Activated naive CD4-positive, alpha-beta T cell treated with anti-CD3 and anti-CD28 coated beads, Interleukin-2, amount 10 ng/mL, durations not matched to agents 7 days and 5 days (primary cell): Measurements from ENCODE around the gene PMPCA.
A peak's percentile ranks its signal among the peaks of the same experiment; 100 is the strongest.
"Not testable (repeated sequence)": the region's sequence is repeated elsewhere in the genome, so short reads cannot be mapped to it uniquely, and the experiment has no call there.

Source experiments
- CTCF ChIA-PET: fragments of 350-600 bp; sonication (Branson Sonifier 250); formaldehyde crosslinking; loops from one replicate; lab custom pipeline; 2021; ENCODE audit warnings: antibody characterized with exemption; lab: Charles Lee
- DNase-seq: peaks from one replicate; pipeline ENCODE4 v3.0.0-alpha.2; 2020
- H3K27ac Mint-ChIP-seq: one replicate; pipeline ENCODE4 v1.8.0; 2021; ENCODE audit warnings: mild to moderate bottlenecking, moderate library complexity, mixed read lengths
- H3K27me3 Mint-ChIP-seq: one replicate; pipeline ENCODE4 v1.8.0; 2021; ENCODE audit warnings: mild to moderate bottlenecking, mixed read lengths
- H3K36me3 Mint-ChIP-seq: one replicate; pipeline ENCODE4 v1.8.0; 2021; ENCODE audit warnings: mixed read lengths
- H3K4me1 Mint-ChIP-seq: one replicate; pipeline ENCODE4 v1.8.0; 2021; ENCODE audit warnings: mixed read lengths
- H3K4me3 Mint-ChIP-seq: one replicate; pipeline ENCODE4 v1.8.0; 2021; ENCODE audit warnings: mild to moderate bottlenecking, moderate library complexity, mixed read lengths
- H3K9me3 Mint-ChIP-seq: one replicate; pipeline ENCODE4 v1.8.0; 2021; ENCODE audit warnings: mixed read lengths

The PMPCA gene

DNA sequence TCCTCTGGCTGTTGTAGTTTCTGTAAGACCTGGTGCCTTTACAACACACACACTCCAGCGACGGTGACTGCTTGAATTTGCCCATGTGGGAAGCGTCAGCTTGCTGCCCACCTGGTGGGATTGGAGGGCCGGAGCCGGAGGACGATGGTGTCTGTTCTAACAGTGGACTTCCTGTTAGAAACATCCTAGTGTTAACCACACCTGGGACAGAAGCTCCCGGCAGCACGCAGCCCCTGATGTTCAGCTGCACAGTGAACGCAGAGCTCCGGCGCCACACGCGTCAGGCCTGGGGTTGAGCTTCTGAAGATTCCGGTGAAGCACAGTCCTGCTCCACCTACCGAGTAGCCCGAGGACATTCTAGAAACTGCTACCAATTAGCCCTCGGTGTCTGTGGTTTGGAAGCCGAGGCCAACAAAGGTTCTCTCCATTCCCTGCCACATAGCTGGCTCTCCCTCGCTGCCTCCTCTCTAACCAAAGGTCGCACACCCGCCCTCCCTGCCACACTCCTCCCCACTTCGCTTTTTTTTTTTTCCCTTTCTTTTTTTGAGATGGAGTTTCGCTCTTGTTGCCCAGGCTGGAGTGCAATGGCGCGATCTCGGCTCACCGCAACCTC is 14.4 kb downstream of the PMPCA start:
- H3K27me3 Mint-ChIP-seq = no peaks in the 10 kb centered on the region
- no peaks in the 10 kb centered on the region for H3K9me3 Mint-ChIP-seq
- peak overlapping the region; percentile 67 for H3K27ac Mint-ChIP-seq
- H3K4me3 Mint-ChIP-seq = no peak overlapping the region
- H3K36me3 Mint-ChIP-seq = peaks cover 22% of the 10 kb centered on the region
- H3K4me1 Mint-ChIP-seq = no peaks in the 10 kb centered on the region
- CTCF ChIA-PET = interaction anchor here (0.6 to 1.3 kb wide), 4 partner anchors 12 to 26 kb away, joined by 3 read pairs; no protein-coding TSS in a partner anchor
- DNase-seq = no peak

DNA sequence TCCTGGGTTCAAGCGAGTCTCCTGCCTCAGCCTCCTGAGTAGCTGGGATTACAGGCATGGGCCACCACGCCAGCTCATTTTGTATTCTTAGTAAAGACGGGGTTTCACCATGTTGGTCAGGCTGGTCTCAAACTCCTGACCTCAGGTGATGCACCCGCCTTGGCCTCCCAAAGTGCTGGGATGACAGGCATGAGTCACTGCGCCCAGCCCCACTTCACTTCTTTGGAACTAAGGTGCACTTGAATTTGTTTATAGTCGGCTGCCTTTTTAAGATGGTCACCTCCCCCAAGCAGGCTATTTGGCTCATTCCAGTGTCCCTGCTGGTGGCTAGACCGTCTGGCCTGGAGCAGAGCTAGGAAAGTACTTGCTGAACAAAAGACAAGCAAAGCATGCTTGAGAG is 14.9 kb downstream of the PMPCA start:
- not testable (repeated sequence) for DNase-seq, H3K27me3 Mint-ChIP-seq, H3K27ac Mint-ChIP-seq, H3K9me3 Mint-ChIP-seq, H3K4me1 Mint-ChIP-seq, H3K4me3 Mint-ChIP-seq
- peaks cover 25% of the 10 kb centered on the region for H3K36me3 Mint-ChIP-seq
- CTCF ChIA-PET = interaction anchor here (0.6 to 1.3 kb wide), 3 partner anchors 13 to 25 kb away, joined by 3 read pairs; no protein-coding TSS in a partner anchor

DNA sequence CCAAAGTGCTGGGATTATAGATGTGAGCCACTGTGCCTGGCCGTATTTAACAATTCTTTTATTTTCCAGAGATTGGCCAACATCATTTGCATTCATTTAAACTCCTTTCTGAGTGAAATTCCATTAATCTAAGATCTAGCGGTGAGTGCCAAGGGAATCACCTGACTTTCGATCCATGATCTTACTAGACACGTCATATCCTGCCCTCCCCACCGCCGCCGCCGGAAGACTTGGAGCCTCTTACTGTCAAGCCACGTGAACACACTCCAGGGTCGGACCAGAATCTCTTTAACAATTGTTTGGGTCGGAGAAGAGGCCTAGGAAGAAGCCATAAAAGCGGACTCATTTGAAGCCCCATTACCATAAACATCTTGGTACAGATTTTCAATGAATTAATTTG is 16.3 kb downstream of the PMPCA start:
- H3K4me3 Mint-ChIP-seq = no peak overlapping the region
- DNase-seq = no peak
- peaks cover 23% of the 10 kb centered on the region for H3K36me3 Mint-ChIP-seq
- H3K27me3 Mint-ChIP-seq = no peaks in the 10 kb centered on the region
- no peaks in the 10 kb centered on the region for H3K4me1 Mint-ChIP-seq
- CTCF ChIA-PET = no interaction called here
- no peaks in the 10 kb centered on the region for H3K9me3 Mint-ChIP-seq
- no peak overlapping the region for H3K27ac Mint-ChIP-seq

DNA sequence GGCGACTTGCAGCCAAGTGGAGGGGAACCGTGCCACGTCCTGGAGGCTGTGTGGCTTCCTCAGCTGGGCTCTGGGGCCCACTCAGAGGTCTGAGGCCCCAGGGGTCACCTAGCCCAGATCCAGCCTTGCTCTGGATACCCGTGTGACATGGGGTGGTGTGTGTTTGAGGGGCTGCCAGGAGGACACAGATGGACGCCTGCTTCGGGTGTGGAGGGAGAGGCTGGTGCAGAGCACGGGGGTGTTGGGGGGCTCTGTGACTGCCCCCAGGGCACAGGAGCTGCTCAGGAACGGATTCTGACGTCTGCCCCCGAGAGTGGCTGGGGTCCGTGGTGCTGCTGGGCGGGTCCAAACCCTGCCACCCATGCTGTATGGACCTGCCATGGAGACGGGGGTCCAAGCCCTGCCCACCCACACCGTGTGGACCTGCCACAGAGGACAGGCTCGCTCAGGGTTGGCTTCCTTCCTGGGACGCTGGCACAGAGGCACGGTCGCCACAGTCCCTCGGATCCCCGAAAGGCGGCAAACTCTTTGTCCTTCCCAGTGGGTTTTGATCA is 18.7 kb downstream of the PMPCA start:
- no peak for DNase-seq
- no peaks in the 10 kb centered on the region for H3K9me3 Mint-ChIP-seq
- H3K27ac Mint-ChIP-seq = no peak overlapping the region
- H3K4me1 Mint-ChIP-seq = no peaks in the 10 kb centered on the region
- CTCF ChIA-PET = no interaction called here
- no peak overlapping the region for H3K4me3 Mint-ChIP-seq
- H3K36me3 Mint-ChIP-seq = peaks cover 19% of the 10 kb centered on the region
- no peaks in the 10 kb centered on the region for H3K27me3 Mint-ChIP-seq

DNA sequence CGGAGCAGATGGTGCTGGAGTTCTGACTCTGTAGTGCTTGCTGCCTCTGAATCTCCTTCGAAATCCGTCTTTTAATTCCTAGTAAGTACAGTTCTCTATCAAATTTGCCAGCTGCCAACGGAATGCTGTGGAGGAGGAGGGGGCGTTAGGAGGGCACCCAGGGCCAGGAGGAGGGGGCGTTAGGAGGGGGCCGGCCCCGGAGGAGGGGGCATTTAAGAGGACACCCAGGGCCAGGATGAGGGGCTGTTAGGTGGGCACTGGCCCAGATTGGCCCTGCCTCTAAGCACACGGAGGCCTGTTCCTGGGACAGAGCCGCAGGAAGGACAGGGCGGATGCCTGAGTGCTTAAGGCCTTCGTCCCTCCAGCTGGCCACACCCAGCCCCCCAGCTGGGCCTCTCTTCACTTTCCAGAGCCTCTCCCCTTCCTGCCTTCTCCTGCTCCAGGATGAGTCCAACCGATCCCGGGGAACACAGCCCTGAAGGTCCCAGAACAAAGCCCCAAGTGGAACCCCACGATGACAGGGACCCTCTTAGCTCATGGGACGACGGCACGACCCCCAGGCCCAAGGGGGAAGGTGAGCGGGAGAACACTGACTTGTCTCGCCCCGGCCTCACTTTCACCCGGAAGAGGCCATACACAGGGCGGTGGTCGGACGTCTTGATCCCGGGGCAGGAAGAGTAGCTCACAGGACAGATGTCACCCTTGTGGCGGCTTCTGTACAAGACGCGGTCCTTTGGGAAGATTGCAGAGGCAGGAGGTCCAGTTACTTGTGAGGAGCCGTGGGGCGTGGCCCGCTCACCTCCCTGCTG is 19.4 kb downstream of the PMPCA start:
- no peak for DNase-seq
- CTCF ChIA-PET = no interaction called here
- H3K27me3 Mint-ChIP-seq = no peaks in the 10 kb centered on the region
- H3K27ac Mint-ChIP-seq = no peak overlapping the region
- peaks cover 15% of the 10 kb centered on the region for H3K36me3 Mint-ChIP-seq
- no peak overlapping the region for H3K4me3 Mint-ChIP-seq
- H3K4me1 Mint-ChIP-seq = no peaks in the 10 kb centered on the region
- no peaks in the 10 kb centered on the region for H3K9me3 Mint-ChIP-seq

DNA sequence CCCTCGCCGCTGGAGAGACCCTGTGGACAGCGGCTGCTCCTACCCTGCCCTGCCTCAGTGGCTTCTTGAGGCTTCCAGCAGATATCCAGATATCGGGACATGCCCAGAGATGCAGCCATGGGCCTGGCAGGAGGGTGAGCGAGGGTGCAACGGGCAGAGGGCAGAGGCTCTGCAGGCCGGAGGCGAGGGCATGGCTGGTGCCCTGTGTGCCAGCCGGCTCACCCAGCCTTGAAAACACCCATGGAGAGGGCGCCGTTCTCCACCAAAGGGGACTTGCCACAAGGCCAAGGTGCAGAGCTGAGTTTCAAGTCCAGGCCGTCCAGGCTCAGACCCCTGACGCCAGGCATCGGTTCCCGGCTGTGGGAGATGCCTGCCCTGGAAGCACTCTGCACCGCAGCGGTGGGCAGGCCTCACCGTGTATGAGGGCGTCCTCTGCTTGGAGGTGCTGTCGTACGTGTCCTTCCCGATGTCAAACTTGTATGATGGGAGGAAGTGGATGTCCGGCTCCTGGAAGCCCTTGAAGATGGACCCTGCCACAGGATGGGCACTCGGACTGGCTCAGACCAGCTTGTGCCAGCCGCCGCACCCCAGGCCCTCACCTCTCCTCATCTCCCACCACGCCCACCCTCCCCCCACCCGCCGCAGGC is 20.3 kb downstream of the PMPCA start:
- Mint-ChIP-seq H3K4me3 (no peak overlapping the region), H3K27ac (no peak overlapping the region), H3K27me3 (no peaks in the 10 kb centered on the region), H3K36me3 (peaks cover 11% of the 10 kb centered on the region), H3K4me1 (no peaks in the 10 kb centered on the region), H3K9me3 (no peaks in the 10 kb centered on the region)
- DNase-seq = no peak
- CTCF ChIA-PET = no interaction called here

DNA sequence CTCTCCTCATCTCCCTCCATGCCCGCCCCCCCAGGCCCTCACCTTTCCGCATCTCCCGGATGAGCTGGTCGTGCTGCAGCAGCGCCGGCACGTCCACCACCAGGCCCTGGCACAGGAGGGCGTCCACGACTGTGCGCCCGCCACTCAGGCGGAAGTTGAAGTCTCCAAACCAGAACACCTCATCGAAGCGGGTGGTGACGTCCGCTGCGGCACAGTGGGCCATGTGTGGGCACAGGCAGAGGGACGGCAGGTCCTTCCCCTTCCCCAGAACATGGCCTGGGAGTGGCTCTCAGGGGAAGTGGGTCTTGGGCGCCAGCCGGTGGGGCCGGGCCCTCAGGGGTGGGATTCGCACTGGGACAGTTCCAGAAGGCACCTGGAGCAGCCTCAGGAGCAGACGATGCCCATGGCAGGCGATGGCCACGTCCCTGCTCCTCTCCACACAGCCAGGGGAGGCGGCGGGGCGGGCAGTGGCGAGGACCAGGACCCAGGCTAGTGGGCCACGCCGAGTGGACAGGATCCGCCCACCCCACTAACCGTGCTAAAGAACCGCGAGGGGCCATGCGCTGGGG is 21.4 kb downstream of the PMPCA start:
- Mint-ChIP-seq H3K36me3 (peaks cover 17% of the 10 kb centered on the region), H3K27me3 (no peaks in the 10 kb centered on the region), H3K4me3 (no peak overlapping the region), H3K9me3 (no peaks in the 10 kb centered on the region), H3K4me1 (peaks cover 8% of the 10 kb centered on the region), H3K27ac (no peak overlapping the region)
- no peak for DNase-seq
- CTCF ChIA-PET = no interaction called here

DNA sequence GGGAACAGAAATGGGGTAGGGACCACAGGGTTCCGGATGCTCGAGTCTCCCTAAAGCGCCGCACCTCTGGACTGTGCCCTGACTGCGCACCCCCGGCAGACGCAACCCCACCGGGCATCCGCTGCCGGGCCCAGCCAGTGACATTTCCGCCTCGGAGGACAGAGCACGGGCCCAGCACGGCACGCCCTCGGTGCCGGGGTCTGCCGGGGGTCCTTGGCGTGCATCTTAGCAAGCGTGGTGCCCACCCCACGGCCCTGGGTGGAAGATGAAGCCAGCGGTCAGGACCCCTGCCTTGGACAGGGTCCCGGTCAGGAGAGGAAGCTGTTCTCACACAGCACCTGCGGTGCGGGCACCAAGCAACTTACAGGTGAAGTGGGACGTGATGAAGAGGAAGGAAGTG is 22.1 kb downstream of the PMPCA start:
- Mint-ChIP-seq H3K36me3 (peaks cover 18% of the 10 kb centered on the region), H3K4me1 (peaks cover 16% of the 10 kb centered on the region), H3K9me3 (no peaks in the 10 kb centered on the region), H3K4me3 (no peak overlapping the region), H3K27ac (no peak overlapping the region), H3K27me3 (no peaks in the 10 kb centered on the region)
- DNase-seq = no peak
- CTCF ChIA-PET = no interaction called here

DNA sequence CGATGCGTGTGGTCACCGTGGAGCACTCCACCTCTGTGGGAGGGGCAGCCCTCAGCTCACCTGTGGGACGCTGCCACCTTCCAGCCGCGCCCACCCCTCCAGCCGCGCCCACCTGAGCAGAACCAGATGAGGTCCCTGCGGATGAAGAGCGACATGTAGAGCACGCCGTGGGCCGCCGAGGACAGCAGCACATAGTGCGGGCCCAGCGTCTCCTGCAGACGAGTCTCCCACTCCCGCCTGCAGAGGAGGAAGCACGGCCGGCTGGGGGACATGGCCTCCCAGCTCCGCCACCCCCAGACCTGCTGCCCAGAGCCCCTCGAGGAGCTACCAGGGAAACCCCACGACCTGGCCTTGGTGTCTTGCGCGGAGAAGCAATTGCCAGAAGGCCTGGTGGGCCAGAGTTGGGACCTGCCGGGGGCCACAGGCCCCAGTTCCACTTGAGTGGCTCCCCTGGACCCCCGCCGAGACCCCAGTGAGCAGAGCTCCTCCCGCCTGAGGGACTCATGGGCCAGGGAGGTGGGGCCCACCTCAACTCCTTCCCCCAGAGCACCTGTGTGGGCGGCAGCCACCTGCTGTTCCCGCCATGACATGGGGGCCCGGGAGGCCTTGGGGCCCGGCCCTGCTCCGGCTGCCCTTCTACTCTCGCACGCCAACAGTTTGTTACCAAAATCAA is 22.7 kb downstream of the PMPCA start:
- Mint-ChIP-seq H3K4me1 (peaks cover 21% of the 10 kb centered on the region), H3K27ac (no peak overlapping the region), H3K9me3 (no peaks in the 10 kb centered on the region), H3K4me3 (no peak overlapping the region), H3K27me3 (no peaks in the 10 kb centered on the region), H3K36me3 (peaks cover 21% of the 10 kb centered on the region)
- no peak for DNase-seq
- CTCF ChIA-PET = no interaction called here

DNA sequence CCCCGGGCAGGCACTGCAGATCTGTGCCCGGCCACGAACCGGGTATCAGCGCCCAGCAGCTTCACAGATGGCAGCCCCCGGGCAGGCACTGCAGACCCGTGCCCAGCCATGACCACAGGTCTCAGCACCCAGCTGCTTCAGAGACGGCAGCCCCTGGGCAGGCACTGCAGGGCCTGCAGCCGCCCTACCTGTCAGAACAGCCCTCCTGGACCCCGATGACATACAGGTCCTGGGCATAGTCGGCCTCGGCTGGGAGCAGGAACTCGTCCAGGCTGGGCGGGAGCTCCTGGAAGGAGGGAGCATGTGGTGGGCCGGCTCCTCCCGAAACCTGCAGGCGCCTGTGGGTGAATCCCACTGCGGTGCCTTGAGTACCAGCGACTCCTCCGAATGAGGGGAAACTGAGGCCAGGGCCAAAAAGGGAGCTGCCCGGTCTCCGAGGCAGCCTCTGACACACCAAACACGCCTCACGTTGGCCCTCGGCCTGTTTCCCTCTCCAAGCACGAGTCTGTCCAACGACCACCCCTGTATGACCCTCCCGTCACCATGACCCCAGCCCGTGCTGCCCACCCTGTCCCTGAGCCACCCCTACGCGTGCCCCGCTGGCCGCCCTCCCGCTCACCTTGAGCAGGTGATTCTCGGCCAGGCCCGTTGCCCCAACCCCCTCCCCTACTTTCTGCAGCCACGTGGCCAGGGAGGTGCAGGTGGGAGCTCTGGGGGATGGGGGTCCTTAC is 23.6 kb downstream of the PMPCA start:
- Mint-ChIP-seq H3K27ac (no peak overlapping the region), H3K36me3 (peaks cover 18% of the 10 kb centered on the region), H3K4me1 (peaks cover 24% of the 10 kb centered on the region), H3K27me3 (no peaks in the 10 kb centered on the region), H3K9me3 (no peaks in the 10 kb centered on the region), H3K4me3 (no peak overlapping the region)
- CTCF ChIA-PET = no interaction called here
- DNase-seq = no peak

DNA sequence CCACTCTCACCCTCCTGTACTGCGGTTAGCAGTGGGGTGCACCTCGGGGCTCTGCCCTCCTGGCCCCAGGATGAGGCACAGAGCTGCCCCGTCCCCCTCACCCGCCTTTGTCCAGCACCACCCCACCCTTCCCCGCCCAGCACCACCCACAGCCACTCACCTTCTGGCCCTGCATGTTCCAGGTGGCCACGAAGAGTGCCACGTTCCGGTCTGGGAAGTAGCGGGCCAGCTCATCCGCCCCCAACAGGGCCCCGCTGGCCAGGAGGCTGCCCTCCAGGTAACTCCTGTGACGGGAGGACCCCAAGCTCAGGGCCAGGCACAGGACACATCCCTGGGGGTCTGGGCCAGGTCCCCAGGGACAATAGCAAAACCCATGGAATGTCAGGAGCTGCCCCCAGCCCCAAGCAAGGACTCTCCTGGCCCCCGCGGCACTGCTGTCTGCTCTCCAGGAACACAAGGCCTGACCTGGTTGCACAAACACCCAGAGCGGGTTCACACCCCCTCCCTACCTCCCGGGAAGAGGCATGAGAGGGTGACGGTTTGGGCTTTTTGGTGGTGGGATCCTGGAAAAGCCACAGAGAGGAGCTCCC is 24.2 kb downstream of the PMPCA start:
- DNase-seq = no peak
- H3K36me3 Mint-ChIP-seq = peaks cover 18% of the 10 kb centered on the region
- H3K27me3 Mint-ChIP-seq = no peaks in the 10 kb centered on the region
- H3K9me3 Mint-ChIP-seq = no peaks in the 10 kb centered on the region
- H3K4me1 Mint-ChIP-seq = peaks cover 24% of the 10 kb centered on the region
- no peak overlapping the region for H3K27ac Mint-ChIP-seq
- no peak overlapping the region for H3K4me3 Mint-ChIP-seq
- CTCF ChIA-PET = interaction anchor here (1.7 kb wide), 1 partner anchor 31 kb away, joined by 3 read pairs; no protein-coding TSS in a partner anchor

DNA sequence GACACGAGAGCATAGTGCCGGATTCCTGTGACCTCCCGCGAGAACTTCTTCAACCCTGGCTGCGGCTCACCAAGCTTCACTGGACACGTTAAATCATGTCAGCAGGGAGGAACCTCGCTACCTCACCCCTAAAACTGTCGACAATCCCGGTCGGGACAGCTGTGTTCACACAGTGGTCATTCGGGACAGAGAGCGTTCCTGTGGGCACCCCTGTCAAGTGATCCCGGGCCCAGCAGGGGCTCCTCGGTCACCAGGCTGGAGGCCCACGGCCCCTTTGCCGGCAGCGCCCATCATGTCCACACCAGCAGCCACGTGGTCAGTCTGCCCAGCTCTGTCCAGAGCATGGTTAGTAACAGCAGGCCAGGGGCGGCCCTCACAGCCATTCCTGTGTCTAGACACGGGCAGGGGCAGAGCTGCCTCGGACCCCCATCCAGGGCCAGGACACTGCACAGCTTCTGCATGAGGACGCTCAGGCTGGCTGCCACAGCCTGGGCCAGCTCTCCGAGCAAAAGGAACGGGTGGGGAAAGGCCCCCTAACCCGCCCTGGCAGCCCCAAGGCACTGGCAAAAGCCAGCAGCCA is 25.7 kb downstream of the PMPCA start:
- CTCF ChIA-PET = interaction anchor here (0.7 to 1.7 kb wide), 2 partner anchors 33 to 234 kb away, joined by 3 read pairs; no protein-coding TSS in a partner anchor
- peaks cover 14% of the 10 kb centered on the region for H3K36me3 Mint-ChIP-seq
- H3K9me3 Mint-ChIP-seq = no peaks in the 10 kb centered on the region
- H3K4me1 Mint-ChIP-seq = peaks cover 24% of the 10 kb centered on the region
- DNase-seq = no peak
- no peaks in the 10 kb centered on the region for H3K27me3 Mint-ChIP-seq
- no peak overlapping the region for H3K4me3 Mint-ChIP-seq
- no peak overlapping the region for H3K27ac Mint-ChIP-seq
